ENCODE results near the gene PGS1.

DNA sequence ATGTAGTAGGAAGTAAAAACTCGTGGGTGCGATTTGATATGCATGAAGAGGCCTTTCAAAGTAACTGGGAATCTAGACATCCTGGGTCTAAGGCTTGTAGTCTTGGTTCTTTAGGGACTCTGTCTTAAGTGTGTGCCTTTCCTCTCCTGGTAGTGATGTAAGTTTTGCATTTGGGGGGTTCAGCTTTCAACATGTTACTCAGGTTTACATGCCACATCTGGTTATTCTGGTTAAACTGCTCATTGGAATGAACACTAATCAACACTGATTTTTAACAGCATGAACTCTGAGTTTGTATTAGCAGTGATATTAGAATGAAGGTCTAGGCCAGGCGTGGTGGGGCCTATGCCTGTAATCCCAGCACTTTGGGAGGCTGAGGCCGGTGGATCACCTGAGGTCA is 15.1 kb downstream of the PGS1 start:
- TF ChIP-seq CTCF (IDR thresholded peaks at IDR 0.05), result no peak
- no peak for TF ChIP-seq POLR2A (IDR thresholded peaks at IDR 0.05; ENCODE audit: low read depth)
- no peak for TF ChIP-seq EP300 (IDR thresholded peaks at IDR 0.05)
- no peak for TF ChIP-seq POLR2AphosphoS5 (IDR thresholded peaks at IDR 0.05)

All from esophagus muscularis mucosa (tissue), 4 donors.